22Rv1 (cell line): ENCODE data around the gene CCDC63.

Experiments
- ZFX ChIP-seq: fragments of 450-650 bp; IDR thresholded peaks from 2 replicates; pipeline ENCODE4 v1.6.1; 2017; ENCODE audit warnings: antibody characterized with exemption, borderline replicate concordance
- TF ChIP-seq, protein P1 (sequence below): fragments of 450-650 bp; IDR thresholded peaks from 2 replicates; pipeline ENCODE4 v1.5.1; 2017; ENCODE audit warnings: mild to moderate bottlenecking

DNA sequence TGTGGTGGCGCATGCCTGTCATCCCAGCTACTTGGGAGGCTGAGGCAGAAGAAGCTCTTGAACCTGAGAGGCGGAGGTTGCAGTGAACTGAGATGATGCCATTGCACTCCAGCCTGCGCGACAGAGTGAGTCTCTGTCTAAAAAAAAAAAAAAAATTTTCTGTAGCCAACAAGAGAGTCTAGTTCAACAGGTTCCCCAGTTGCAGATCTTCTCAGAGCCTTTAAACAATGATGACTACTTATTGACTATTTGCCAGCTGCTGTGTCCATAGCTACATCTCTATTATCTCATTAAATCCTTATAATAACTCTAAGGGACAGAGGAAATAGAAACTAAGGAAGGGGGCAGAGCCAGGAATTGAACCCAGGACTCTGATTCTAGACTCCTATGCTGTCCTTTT, 88.8 kb downstream of the CCDC63 start:
- TF ChIP-seq, protein P1, sequence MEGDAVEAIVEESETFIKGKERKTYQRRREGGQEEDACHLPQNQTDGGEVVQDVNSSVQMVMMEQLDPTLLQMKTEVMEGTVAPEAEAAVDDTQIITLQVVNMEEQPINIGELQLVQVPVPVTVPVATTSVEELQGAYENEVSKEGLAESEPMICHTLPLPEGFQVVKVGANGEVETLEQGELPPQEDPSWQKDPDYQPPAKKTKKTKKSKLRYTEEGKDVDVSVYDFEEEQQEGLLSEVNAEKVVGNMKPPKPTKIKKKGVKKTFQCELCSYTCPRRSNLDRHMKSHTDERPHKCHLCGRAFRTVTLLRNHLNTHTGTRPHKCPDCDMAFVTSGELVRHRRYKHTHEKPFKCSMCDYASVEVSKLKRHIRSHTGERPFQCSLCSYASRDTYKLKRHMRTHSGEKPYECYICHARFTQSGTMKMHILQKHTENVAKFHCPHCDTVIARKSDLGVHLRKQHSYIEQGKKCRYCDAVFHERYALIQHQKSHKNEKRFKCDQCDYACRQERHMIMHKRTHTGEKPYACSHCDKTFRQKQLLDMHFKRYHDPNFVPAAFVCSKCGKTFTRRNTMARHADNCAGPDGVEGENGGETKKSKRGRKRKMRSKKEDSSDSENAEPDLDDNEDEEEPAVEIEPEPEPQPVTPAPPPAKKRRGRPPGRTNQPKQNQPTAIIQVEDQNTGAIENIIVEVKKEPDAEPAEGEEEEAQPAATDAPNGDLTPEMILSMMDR: no peak
- no peak for TF ChIP-seq ZFX
